Measurements from ENCODE around the gene ATXN1. TPM values are rescaled to one million over a fixed set of nuclear protein-coding genes. Genes with fewer than 3 reads are reported as not detected.
A peak's percentile ranks its signal among the peaks of the same experiment; 100 is the strongest.

The ATXN1 gene
- polyA plus RNA-seq, 1 of the 3 experiments (the other 2 are of a cell fraction) = 7.9 TPM

GRCh38 chr6:16321341-16321710, 439.9 kb downstream of the ATXN1 start:
- Histone ChIP-seq H3K79me2 (ENCODE audit: insufficient read depth) (peaks cover 22% of the 10 kb centered on the region), H3K27me3 (ENCODE audit: insufficient read depth) (no peaks in the 10 kb centered on the region), H3K27ac (ENCODE audit: low read depth in 2 of 2, low read length in 1 of 2) (peak overlapping the region in 1 of 2 experiments; percentile 94; a peak in 2 of 4 replicates), H3K4me3 (ENCODE audit: low read depth in 2 of 2, low read length in 1 of 2) (no peak overlapping the region), H3F3A (replicated peaks; ENCODE audit: insufficient read depth) (peaks cover 41% of the 10 kb centered on the region), H3K9ac (no peak overlapping the region), H3K9me2 (no peaks in the 10 kb centered on the region), H3K4me1 (ENCODE audit: control insufficient read depth in 1 of 2, insufficient read depth in 2 of 2, low read depth in 1 of 2, low read length in 1 of 2) (peaks cover 13 to 57% of the 10 kb centered on the region in 2 experiments; a peak in 3 of 4 replicates), H3K36me3 (replicated peaks in 1 of 2; ENCODE audit: control insufficient read depth in 1 of 2, insufficient read depth in 2 of 2, low read length in 1 of 2) (peaks cover 5 to 12% of the 10 kb centered on the region in 2 experiments), H4K20me1 (ENCODE audit: insufficient read depth) (peaks cover 18% of the 10 kb centered on the region), H3K4me2 (0 out of 2 replicates have a peak overlapping the region, but pooled peaks have one; percentile 81), H3K9me3 (no peaks in the 10 kb centered on the region), H2AFZ (ENCODE audit: low read depth) (no peak overlapping the region)
- ChIA-PET CTCF (interaction anchor here (10.2 kb wide), 1 partner anchor 11 kb away, joined by 81 read pairs; no protein-coding TSS in a partner anchor), POLR2A (no interaction called here)
- WGBS (ENCODE audit: low lambda C conversion rate) = 96% methylated on average over 7 of the region's 7 CpGs
- TF ChIP-seq FOSL2 (IDR thresholded peaks at IDR 0.05; ENCODE audit: borderline replicate concordance, low read depth) = no peak
- no peak for TF ChIP-seq JUND (IDR thresholded peaks at IDR 0.05)
- no peak for TF ChIP-seq IRF3 (IDR thresholded peaks at IDR 0.05; ENCODE audit: low read depth, low read length)
- TF ChIP-seq PBX3 (IDR thresholded peaks at IDR 0.05) = no peak
- TF ChIP-seq NRF1 (IDR thresholded peaks at IDR 0.05; ENCODE audit: low read depth, low read length) = no peak
- no peak for TF ChIP-seq FOXJ3 (CRISPR knock-in tag; IDR thresholded peaks at IDR 0.05)
- no peak for TF ChIP-seq RFX5 (IDR thresholded peaks at IDR 0.05; ENCODE audit: low read length)
- TF ChIP-seq, protein P1, sequence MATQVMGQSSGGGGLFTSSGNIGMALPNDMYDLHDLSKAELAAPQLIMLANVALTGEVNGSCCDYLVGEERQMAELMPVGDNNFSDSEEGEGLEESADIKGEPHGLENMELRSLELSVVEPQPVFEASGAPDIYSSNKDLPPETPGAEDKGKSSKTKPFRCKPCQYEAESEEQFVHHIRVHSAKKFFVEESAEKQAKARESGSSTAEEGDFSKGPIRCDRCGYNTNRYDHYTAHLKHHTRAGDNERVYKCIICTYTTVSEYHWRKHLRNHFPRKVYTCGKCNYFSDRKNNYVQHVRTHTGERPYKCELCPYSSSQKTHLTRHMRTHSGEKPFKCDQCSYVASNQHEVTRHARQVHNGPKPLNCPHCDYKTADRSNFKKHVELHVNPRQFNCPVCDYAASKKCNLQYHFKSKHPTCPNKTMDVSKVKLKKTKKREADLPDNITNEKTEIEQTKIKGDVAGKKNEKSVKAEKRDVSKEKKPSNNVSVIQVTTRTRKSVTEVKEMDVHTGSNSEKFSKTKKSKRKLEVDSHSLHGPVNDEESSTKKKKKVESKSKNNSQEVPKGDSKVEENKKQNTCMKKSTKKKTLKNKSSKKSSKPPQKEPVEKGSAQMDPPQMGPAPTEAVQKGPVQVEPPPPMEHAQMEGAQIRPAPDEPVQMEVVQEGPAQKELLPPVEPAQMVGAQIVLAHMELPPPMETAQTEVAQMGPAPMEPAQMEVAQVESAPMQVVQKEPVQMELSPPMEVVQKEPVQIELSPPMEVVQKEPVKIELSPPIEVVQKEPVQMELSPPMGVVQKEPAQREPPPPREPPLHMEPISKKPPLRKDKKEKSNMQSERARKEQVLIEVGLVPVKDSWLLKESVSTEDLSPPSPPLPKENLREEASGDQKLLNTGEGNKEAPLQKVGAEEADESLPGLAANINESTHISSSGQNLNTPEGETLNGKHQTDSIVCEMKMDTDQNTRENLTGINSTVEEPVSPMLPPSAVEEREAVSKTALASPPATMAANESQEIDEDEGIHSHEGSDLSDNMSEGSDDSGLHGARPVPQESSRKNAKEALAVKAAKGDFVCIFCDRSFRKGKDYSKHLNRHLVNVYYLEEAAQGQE (IDR thresholded peaks at IDR 0.05; ENCODE audit: low read depth, low read length) = no peak
- TF ChIP-seq, protein P2, sequence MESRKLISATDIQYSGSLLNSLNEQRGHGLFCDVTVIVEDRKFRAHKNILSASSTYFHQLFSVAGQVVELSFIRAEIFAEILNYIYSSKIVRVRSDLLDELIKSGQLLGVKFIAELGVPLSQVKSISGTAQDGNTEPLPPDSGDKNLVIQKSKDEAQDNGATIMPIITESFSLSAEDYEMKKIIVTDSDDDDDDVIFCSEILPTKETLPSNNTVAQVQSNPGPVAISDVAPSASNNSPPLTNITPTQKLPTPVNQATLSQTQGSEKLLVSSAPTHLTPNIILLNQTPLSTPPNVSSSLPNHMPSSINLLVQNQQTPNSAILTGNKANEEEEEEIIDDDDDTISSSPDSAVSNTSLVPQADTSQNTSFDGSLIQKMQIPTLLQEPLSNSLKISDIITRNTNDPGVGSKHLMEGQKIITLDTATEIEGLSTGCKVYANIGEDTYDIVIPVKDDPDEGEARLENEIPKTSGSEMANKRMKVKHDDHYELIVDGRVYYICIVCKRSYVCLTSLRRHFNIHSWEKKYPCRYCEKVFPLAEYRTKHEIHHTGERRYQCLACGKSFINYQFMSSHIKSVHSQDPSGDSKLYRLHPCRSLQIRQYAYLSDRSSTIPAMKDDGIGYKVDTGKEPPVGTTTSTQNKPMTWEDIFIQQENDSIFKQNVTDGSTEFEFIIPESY (IDR thresholded peaks at IDR 0.05; ENCODE audit: borderline replicate concordance, low read depth) = no peak
- TF ChIP-seq POLR2AphosphoS5 (IDR thresholded peaks at IDR 0.05; ENCODE audit: low read depth, low read length) = no peak
- TF ChIP-seq ELF1 (IDR thresholded peaks at IDR 0.05) = no peak
- TF ChIP-seq TEAD4 (IDR thresholded peaks at IDR 0.05; ENCODE audit: borderline replicate concordance, insufficient read depth) = no peak
- no peak for TF ChIP-seq SIN3A (IDR thresholded peaks at IDR 0.05; ENCODE audit: borderline replicate concordance, low read depth, low read length)
- TF ChIP-seq NFIC (IDR thresholded peaks at IDR 0.05; ENCODE audit: borderline replicate concordance) = no peak
- TF ChIP-seq CHD2 (IDR thresholded peaks at IDR 0.05; ENCODE audit: low read length, partially characterized antibody) = no peak
- no peak for TF ChIP-seq RCOR1 (IDR thresholded peaks at IDR 0.05; ENCODE audit: low read length)
- no peak for TF ChIP-seq TAF1 (IDR thresholded peaks at IDR 0.05; ENCODE audit: borderline replicate concordance, low read depth, low read length)
- no peak for TF ChIP-seq YY1 (IDR thresholded peaks at IDR 0.05; ENCODE audit: low read depth)
- TF ChIP-seq FOXM1 (IDR thresholded peaks at IDR 0.05; ENCODE audit: low read depth) = no peak
- no peak for DNase-seq

Measured in SK-N-SH (cell line).